Adrenal gland (tissue), 12 donors: ENCODE data around the gene DYNLL2. TPM values are rescaled to one million over a fixed set of nuclear protein-coding genes. Genes with fewer than 3 reads are reported as not detected.

Source experiments
- DNase-seq, 7 donors: peaks; one replicate each; pipeline ENCODE4 v3.0.0-alpha.2; 2019 to 2020
- H3K27ac ChIP-seq, 5 donors: fragments of 200-600 bp; sonication (generic) in 4 of 5; 1 replicate in 3 of 5; 2 replicates in 2 of 5; pipeline versions ENCODE4 v1.5.1 to v1.8.0; 2016 to 2020; ENCODE audit warnings: mild to moderate bottlenecking in 1 of 5
- H3K27me3 ChIP-seq: fragments of 200-600 bp; 2 replicates; pipeline ENCODE4 v1.8.0; 2021
- H3K36me3 ChIP-seq, 2 donors: fragments of 200-600 bp; replicated peaks in 1 of 2; 1 replicate in 1 of 2; 2 replicates in 1 of 2; pipeline versions ENCODE4 v1.5.1 to v1.8.0; 2018 to 2022
- H3K4me1 ChIP-seq, 2 donors: fragments of 200-600 bp; replicated peaks in 1 of 2; 1 replicate in 1 of 2; 2 replicates in 1 of 2; pipeline versions ENCODE4 v1.5.1 to v1.8.0; 2018 to 2021
- H3K4me3 ChIP-seq, 4 donors: fragments of 200-600 bp; sonication (generic) in 3 of 4; one replicate each; pipeline ENCODE4 v1.5.1; 2016 to 2018
- H3K9me3 ChIP-seq, 3 donors: fragments of 200-600 bp; sonication (generic) in 1 of 3; replicated peaks in 1 of 3; 1 replicate in 2 of 3; 2 replicates in 1 of 3; pipeline versions ENCODE4 v1.5.1 to v1.8.0; 2016 to 2021
- CTCF ChIP-seq, 6 experiments: fragments of 450-650 bp in 4 of 6; fragments of 200-600 bp in 2 of 6; sonication (generic) in 1 of 6; IDR thresholded peaks; 1 replicate in 5 of 6; 2 replicates in 1 of 6; pipeline versions ENCODE4 v1.5.1 to v1.8.0; 2016 to 2021; ENCODE audit warnings: antibody characterized with exemption in 6 of 6, mild to moderate bottlenecking in 2 of 6, moderate library complexity in 1 of 6
- POLR2A ChIP-seq, 2 donors: fragments of 450-650 bp; IDR thresholded peaks; one replicate each; pipeline ENCODE4 v1.6.1; 2017; ENCODE audit warnings: antibody characterized with exemption in 2 of 2, mild to moderate bottlenecking in 2 of 2, moderate library complexity in 1 of 2
- WGBS, 4 donors: extraction: QIAGEN DNeasy Blood & Tissue Kit in 2 of 4; methylation state at CpG; one replicate each; pipeline versions ENCODE4 v1.1.5 to v1.1.7; 2013 to 2017; 5-methylcytosine and 5-hydroxymethylcytosine counted together
- intact Hi-C, 2 donors: fragments of 100-400 bp; cut with DNase I; formaldehyde crosslinking; loops; one replicate each; pipeline versions ENCODE4 v1.14.1 to v1.15.0; 2022 to 2023
- polyA plus RNA-seq, 3 donors: library from polyadenylated mRNA; stranded (reverse); fragments of 200-250 nt in 2 of 3; fragments of 350-450 nt in 1 of 3; fragmentation: Illumina TruSeq in 1 of 3; extraction: RNeasy Lipid Tissue Mini Kit (QIAGEN cat#74804) in 1 of 3; gene quantifications; one replicate each; pipeline ENCODE4 v1.2.3, GENCODE V29; 2013 to 2014
- total RNA-seq, 9 donors: library from RNA; depleted of rRNA in 4 of 9; stranded (reverse); fragments of >200 nt in 4 of 9; fragments of 120-200 nt in 1 of 9; fragmentation: NEBNext Ultra II Directional in 1 of 9; extraction: Animal tissue kit (Norgen Biotek cat#: 25700) in 1 of 9; gene quantifications; one replicate each; pipeline versions ENCODE4 v1.1.0 to v1.2.4, GENCODE V29; 2013 to 2023
- donor health status: healthy with polysubstance abuse.
- donor health status: Bipolar disorder and iron deficiency.
- donor health status: DM: yes; HTN: yes; CAD: no.
- donor health status: DM: no; HTN: no; CAD: no.
- donor health status: DM: no; HTN: no; CAD: no.
- donor health status: DM: yes; HTN: yes; CAD: no.

Gene DYNLL2
- total and polyA plus RNA-seq, 12 donors: 18.5 to 207 (median 38.8) TPM

GRCh38 chr17:58112970-58113631, 29.9 kb downstream of the DYNLL2 start:
- Histone ChIP-seq H3K36me3 (no peaks in the 10 kb centered on the region), H3K9me3 (no peaks in the 10 kb centered on the region), H3K27ac (no peak overlapping the region), H3K4me3 (no peak overlapping the region), H3K27me3 (no peaks in the 10 kb centered on the region), H3K4me1 (no peaks in the 10 kb centered on the region)
- TF ChIP-seq CTCF (IDR thresholded peaks at IDR 0.05): peak; percentile 92 to 98 (median 96)
- TF ChIP-seq POLR2A (IDR thresholded peaks at IDR 0.05): no peak
- WGBS, 4 donors: 32 to 35% (median 34%) methylated on average over 17 of the region's 17 CpGs
- peak; percentile 66 to 94 (median 84) for DNase-seq
- intact Hi-C loops: loop anchor here (5.0 to 10.0 kb wide), 4 partner anchors 106 to 988 kb away; partner anchors contain the start of gene SRSF1 (in 2 of the 2)

GRCh38 chr17:58113947-58114346, 30.7 kb downstream of the DYNLL2 start:
- no peak overlapping the region for H3K4me3 ChIP-seq

GRCh38 chr17:58117382-58117781, 34.2 kb downstream of the DYNLL2 start:
- no peak for TF ChIP-seq POLR2A (IDR thresholded peaks at IDR 0.05)
- no peak for TF ChIP-seq CTCF (IDR thresholded peaks at IDR 0.05)
- intact Hi-C loops: loop anchor here (10.0 kb wide), 3 partner anchors 113 to 993 kb away; partner anchors contain the start of gene SRSF1 (in 1 of the 2)
- Histone ChIP-seq H3K27me3 (no peaks in the 10 kb centered on the region), H3K4me1 (no peaks in the 10 kb centered on the region), H3K27ac (no peak overlapping the region), H3K36me3 (no peaks in the 10 kb centered on the region), H3K9me3 (no peaks in the 10 kb centered on the region), H3K4me3 (no peak overlapping the region)
- no peak for DNase-seq
- 85 to 88% (median 87%) methylated on average over 5 of the region's 5 CpGs for WGBS, 4 donors

More at GRCh38 chr17:58113947-58114346, 30.7 kb downstream of the DYNLL2 start:
- Histone ChIP-seq H3K27ac (no peak overlapping the region), H3K9me3 (no peaks in the 10 kb centered on the region), H3K4me1 (no peaks in the 10 kb centered on the region), H3K36me3 (no peaks in the 10 kb centered on the region), H3K27me3 (no peaks in the 10 kb centered on the region)
- DNase-seq: no peak
- 60 to 77% (median 71%) methylated on average over 2 to 4 of the region's 4 CpGs for WGBS, 4 donors
- intact Hi-C loops: loop anchor here (5.0 to 10.0 kb wide), 4 partner anchors 107 to 989 kb away; partner anchors contain the start of gene SRSF1 (in 2 of the 2)
- TF ChIP-seq POLR2A (IDR thresholded peaks at IDR 0.05) (no peak), CTCF (IDR thresholded peaks at IDR 0.05) (no peak)

GRCh38 chr17:58119491-58119890, 36.3 kb downstream of the DYNLL2 start:
- intact Hi-C loops: loop anchor here (10.0 kb wide), 3 partner anchors 115 to 995 kb away; partner anchors contain the start of gene SRSF1 (in 1 of the 2)
- H3K4me3 ChIP-seq: no peak overlapping the region

More at GRCh38 chr17:58119491-58119890, 36.3 kb downstream of the DYNLL2 start:
- H3K36me3 ChIP-seq: no peaks in the 10 kb centered on the region
- H3K27ac ChIP-seq: no peak overlapping the region
- 47 to 66% (median 61%) methylated on average over 3 of the region's 3 CpGs for WGBS, 4 donors
- H3K27me3 ChIP-seq: peaks cover 5% of the 10 kb centered on the region
- DNase-seq: no peak
- H3K9me3 ChIP-seq: no peaks in the 10 kb centered on the region
- no peak for TF ChIP-seq CTCF (IDR thresholded peaks at IDR 0.05)
- H3K4me1 ChIP-seq: no peaks in the 10 kb centered on the region
